DND-41 (cell line): ENCODE data around the gene ARHGEF4.

Experiments
- EZH2 ChIP-seq: IDR thresholded peaks from 3 replicates; pipeline ENCODE4 v1.6.1; 2012; ENCODE audit warnings: borderline replicate concordance, low read depth, mild to moderate bottlenecking, moderate library complexity, low read length, inconsistent platforms; ENCODE audit not compliant: severe bottlenecking
- TF ChIP-seq, protein P1 (sequence below): IDR thresholded peaks from 2 replicates; pipeline ENCODE4 v1.5.1; 2012; ENCODE audit warnings: borderline replicate concordance, low read length, moderate library complexity, mild to moderate bottlenecking; ENCODE audit not compliant: poor library complexity, severe bottlenecking; ENCODE audit errors: extremely low read depth

DNA sequence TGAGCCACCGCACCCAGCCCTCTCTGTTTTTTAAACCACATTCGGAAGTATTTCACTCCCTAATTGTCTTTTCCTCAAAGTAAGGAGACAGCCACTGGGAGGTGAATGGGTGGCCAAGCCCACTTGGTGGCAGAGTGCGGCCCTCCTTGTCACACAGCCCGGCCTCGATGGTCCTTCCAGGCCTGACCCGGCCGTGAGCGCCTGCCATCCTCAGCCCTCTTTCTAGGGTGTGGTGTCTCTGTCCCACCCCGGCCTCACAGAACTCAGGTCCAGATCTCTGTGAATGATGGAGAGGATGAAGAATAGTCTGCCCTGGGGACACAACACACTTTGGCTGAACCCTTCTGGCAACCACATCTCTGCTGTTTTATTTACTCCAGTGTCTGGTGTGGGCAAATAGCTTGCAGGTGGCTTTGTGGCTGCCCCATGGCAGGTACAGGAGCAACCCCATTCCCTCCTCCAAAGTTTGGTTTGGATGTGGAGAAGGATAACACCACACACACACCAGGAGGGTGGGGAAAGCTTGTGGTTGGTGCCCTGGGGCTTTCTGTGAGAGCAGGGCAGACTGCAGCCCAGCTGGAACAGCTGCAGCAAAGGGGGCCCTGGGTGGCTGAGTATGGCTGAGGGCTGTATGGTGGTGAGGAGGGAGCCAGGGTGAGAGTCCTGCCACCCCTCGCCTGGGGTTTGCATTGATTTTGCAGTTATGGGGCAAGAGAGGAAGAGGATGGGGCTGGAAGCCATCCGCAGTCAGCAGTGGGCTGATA lies 167.9 kb downstream of the ARHGEF4 start:
- TF ChIP-seq, protein P1, sequence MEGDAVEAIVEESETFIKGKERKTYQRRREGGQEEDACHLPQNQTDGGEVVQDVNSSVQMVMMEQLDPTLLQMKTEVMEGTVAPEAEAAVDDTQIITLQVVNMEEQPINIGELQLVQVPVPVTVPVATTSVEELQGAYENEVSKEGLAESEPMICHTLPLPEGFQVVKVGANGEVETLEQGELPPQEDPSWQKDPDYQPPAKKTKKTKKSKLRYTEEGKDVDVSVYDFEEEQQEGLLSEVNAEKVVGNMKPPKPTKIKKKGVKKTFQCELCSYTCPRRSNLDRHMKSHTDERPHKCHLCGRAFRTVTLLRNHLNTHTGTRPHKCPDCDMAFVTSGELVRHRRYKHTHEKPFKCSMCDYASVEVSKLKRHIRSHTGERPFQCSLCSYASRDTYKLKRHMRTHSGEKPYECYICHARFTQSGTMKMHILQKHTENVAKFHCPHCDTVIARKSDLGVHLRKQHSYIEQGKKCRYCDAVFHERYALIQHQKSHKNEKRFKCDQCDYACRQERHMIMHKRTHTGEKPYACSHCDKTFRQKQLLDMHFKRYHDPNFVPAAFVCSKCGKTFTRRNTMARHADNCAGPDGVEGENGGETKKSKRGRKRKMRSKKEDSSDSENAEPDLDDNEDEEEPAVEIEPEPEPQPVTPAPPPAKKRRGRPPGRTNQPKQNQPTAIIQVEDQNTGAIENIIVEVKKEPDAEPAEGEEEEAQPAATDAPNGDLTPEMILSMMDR: no peak
- no peak for TF ChIP-seq EZH2
